Thyroid gland (tissue), 4 donors: ENCODE measurements around the gene CDH4.

Experiments
- CTCF ChIP-seq, 6 experiments: fragments of 200-600 bp in 3 of 6; fragments of 450-650 bp in 3 of 6; sonication (generic) in 3 of 6; IDR thresholded peaks; one replicate each; pipeline ENCODE4 v1.5.1; 2016 to 2019; ENCODE audit warnings: antibody characterized with exemption in 6 of 6, mild to moderate bottlenecking in 2 of 6, inconsistent platforms in 1 of 6, moderate library complexity in 1 of 6
- POLR2A ChIP-seq, 2 donors: fragments of 450-650 bp; IDR thresholded peaks; one replicate each; pipeline ENCODE4 v1.6.1; 2017; ENCODE audit warnings: antibody characterized with exemption in 2 of 2, mild to moderate bottlenecking in 2 of 2, moderate library complexity in 1 of 2

DNA sequence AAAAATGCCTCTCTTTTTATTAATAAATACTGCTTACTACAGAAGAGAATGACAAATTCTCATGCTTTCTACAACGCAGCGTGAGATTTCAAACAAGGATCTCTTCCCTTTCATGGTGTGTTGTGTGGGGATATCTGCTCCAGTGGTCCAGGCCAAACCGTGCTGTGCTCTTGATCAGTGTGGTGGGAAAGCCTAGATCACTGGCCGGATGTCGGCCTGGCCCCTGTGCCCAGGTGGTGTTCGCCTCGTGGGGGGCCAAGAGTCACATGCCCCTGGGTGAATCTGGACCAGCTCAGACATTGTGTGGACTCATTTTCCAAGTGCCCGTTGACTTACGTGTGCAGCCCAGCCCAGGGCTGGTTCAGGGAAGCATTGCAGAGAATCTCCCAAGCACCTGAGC lies 4.3 kb downstream of the CDH4 start:
- TF ChIP-seq CTCF (IDR thresholded peaks at IDR 0.05) = no peak
- TF ChIP-seq POLR2A (IDR thresholded peaks at IDR 0.05) = no peak
